Ectodermal cell (in vitro differentiated cells): ENCODE results near the gene HMGCS1.
"Not testable (repeated sequence)": the region's sequence is repeated elsewhere in the genome, so short reads cannot be mapped to it uniquely, and the experiment has no call there.

Experiments used
- H3K27ac ChIP-seq: 2 replicates; pipeline ENCODE4 v1.7.0; 2013; ENCODE audit warnings: mild to moderate bottlenecking, low read depth, low read length; ENCODE audit not compliant: insufficient read depth, poor library complexity, severe bottlenecking
- H3K27me3 ChIP-seq: 2 replicates; pipeline ENCODE4 v1.7.0; 2013; ENCODE audit warnings: mild to moderate bottlenecking, low read length; ENCODE audit not compliant: insufficient read depth, control insufficient read depth, poor library complexity, severe bottlenecking
- H3K36me3 ChIP-seq: one replicate; pipeline ENCODE4 v1.7.0; 2013; ENCODE audit warnings: low read length; ENCODE audit not compliant: control insufficient read depth, insufficient read depth
- H3K4me1 ChIP-seq: one replicate; pipeline ENCODE4 v1.7.0; 2013; ENCODE audit warnings: low read length; ENCODE audit not compliant: control insufficient read depth, insufficient read depth
- H3K4me3 ChIP-seq: 2 replicates; pipeline ENCODE4 v1.7.0; 2013; ENCODE audit warnings: low read depth, low read length, control low read depth; ENCODE audit not compliant: insufficient read depth
- H3K9me3 ChIP-seq: 2 replicates; pipeline ENCODE4 v1.7.0; 2013; ENCODE audit warnings: mild to moderate bottlenecking, low read length, moderate library complexity; ENCODE audit not compliant: control insufficient read depth
- WGBS, 2 experiments: methylation state at CpG; one replicate each; pipeline ENCODE4 v1.1.7; 2013; ENCODE audit warnings: missing lambda C conversion rate in 2 of 2; 5-methylcytosine and 5-hydroxymethylcytosine counted together

HMGCS1 gene

DNA sequence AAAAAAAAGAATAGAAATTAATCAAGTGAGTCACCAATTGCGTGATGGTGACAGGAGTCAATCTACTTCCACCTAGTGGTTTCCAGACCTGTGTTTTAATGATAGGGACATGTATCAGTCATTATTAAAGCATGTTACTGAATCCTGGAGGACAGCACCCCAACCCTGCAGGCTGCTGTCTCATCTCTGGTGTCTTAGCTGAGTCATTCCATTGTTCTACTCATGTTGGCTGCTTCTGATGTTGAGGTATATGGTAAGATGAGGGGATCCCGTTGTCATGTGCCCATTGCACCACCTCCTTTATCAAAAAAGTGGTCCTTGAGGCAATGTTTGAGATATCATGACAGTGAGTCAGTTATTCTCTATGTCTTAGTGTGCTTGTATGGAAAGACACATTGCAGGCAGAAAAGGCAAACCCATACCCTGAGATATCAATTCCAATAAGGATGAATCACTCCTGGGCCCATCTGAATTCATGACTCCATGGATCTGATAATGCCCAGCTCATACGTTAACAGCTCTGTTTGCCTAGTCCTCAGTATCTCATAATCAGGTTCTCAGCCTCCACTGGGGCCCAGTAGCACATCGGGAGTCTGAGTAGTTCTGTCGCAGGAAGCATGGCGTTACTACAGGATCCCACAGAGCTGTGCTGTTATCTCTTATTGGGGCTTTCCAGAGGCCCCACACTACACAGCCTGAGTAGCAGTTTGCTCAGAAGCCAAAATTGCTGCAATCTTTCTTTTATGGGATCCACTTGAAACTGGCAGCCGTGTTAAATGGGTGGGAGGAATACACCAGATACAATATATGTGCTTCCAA is 31.2 kb downstream of the HMGCS1 start:
- Histone ChIP-seq H3K4me1 (no peaks in the 10 kb centered on the region), H3K9me3 (no peaks in the 10 kb centered on the region), H3K27me3 (no peaks in the 10 kb centered on the region), H3K27ac (no peak overlapping the region), H3K4me3 (no peak overlapping the region), H3K36me3 (peaks cover under 1% of the 10 kb centered on the region)
- WGBS, 2 experiments, result 90 to 91% methylated on average over 5 to 7 of the region's 7 CpGs

DNA sequence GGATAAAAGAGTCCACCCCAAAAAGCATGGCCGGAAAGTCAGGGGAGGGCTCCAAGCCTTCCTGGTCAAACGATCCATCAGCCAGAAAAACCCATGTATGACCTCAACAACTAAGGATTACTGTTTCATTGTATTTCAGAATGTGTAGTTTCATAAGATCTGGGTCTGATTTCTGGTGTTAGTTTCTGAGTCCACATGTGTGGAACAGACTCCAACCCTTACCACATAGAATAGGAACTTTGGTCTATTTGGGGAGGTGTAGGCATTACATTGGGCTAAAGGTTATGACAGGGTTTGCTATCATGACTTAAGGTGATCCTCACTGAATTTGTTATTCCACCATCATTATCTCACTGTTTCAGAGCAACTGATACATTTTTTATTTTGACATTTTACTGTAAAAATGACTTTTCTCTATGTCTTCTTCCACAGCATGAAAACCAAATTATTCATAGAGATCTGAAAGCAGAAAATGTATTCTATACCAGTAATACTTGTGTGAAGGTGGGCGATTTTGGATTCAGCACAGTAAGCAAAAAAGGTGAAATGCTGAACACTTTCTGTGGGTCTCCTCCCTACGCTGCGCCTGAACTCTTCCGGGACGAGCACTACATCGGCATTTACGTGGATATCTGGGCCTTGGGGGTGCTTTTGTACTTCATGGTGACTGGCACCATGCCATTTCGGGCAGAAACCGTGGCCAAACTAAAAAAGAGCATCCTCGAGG is 33.5 kb downstream of the HMGCS1 start:
- 93 to 95% methylated on average over 12 of the region's 12 CpGs for WGBS, 2 experiments

DNA sequence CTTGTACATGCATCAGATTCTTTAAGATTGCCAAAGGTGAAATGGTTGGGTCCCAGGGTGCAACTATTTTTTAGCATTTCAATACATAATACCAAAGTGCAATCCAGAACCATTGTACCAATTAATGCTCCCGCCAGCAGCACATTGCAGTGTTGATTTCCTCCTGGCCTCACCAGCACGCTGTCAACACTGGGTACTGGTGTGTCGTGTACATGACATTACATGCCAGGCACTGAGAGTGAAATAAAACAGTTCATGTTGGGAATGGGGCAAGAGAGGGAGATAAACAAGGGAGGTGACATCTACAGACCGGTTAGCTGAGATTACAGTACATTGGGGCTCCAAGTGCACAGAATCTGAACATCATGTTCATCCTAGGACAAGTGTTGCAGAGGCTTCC is 37.8 kb downstream of the HMGCS1 start:
- Histone ChIP-seq H3K4me1 (no peaks in the 10 kb centered on the region), H3K27ac (no peak overlapping the region), H3K27me3 (no peaks in the 10 kb centered on the region), H3K9me3 (no peaks in the 10 kb centered on the region), H3K36me3 (no peaks in the 10 kb centered on the region), H3K4me3 (no peak overlapping the region)
- WGBS, 2 experiments, result 95 to 97% methylated on average over 4 of the region's 4 CpGs

More for the DNA sequence above, 33.5 kb downstream of the HMGCS1 start:
- H3K27ac ChIP-seq, result no peak overlapping the region
- no peaks in the 10 kb centered on the region for H3K4me1 ChIP-seq
- no peak overlapping the region for H3K4me3 ChIP-seq
- no peaks in the 10 kb centered on the region for H3K27me3 ChIP-seq
- no peaks in the 10 kb centered on the region for H3K36me3 ChIP-seq
- no peaks in the 10 kb centered on the region for H3K9me3 ChIP-seq

DNA sequence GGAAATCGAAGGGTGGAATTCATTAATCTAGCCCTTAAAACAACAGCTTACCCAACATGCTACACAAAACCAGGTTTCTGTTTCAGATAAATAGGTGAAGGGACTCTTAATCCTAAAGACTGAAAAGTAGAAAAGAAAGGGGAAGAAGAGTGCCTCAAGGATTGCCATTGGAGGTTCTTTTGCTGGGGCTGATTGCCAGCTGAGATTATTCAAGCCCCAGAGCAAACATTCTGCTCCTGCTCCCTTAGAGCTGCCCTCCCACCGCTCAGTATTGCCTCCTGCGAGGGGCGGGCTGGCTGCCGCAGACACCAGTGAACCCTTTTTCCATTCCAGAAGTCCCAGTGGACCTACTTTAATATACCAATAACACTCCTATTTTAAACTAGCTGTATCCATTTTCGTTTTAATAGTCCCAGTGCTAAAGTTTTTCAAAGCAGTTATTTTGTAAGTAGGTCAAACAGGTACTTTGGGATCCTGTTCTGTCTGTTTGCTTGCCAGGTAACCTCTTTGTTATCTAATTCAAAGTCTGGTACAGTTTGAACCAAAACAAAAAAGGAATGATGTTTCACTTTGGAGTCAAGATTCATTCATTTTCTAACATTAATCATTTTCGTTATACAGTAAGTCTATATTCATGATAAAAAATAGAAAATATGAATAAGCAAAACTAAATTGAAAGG is 38.6 kb downstream of the HMGCS1 start:
- WGBS, 2 experiments, result 68% methylated on average over 5 to 7 of the region's 7 CpGs
- Histone ChIP-seq H3K27ac (no peak overlapping the region), H3K9me3 (no peaks in the 10 kb centered on the region), H3K4me3 (no peak overlapping the region), H3K27me3 (no peaks in the 10 kb centered on the region), H3K4me1 (no peaks in the 10 kb centered on the region), H3K36me3 (no peaks in the 10 kb centered on the region)

DNA sequence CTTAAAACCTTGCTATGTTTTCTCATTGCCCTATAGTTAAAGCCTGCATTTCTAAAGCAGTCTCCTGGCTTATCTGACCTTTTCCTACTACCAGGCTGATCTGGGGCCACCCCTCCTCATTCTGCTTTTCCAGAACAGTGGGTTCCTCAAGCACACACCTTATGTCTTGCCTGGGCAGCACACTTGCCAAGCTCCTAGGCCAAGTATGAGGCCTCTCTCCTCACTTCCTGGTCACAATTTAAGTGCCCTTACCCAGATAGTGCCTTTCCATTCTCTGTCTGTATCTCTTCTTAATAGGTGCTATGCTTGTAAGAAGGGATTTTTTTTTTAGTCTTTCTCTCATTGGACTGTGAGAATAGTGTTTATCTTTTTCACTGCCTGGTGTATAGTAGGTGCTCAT is 39.7 kb downstream of the HMGCS1 start:
- H3K4me1 ChIP-seq, result no peaks in the 10 kb centered on the region
- H3K27ac ChIP-seq, result no peak overlapping the region
- no peaks in the 10 kb centered on the region for H3K9me3 ChIP-seq
- H3K4me3 ChIP-seq, result no peak overlapping the region
- no peaks in the 10 kb centered on the region for H3K36me3 ChIP-seq
- no peaks in the 10 kb centered on the region for H3K27me3 ChIP-seq

DNA sequence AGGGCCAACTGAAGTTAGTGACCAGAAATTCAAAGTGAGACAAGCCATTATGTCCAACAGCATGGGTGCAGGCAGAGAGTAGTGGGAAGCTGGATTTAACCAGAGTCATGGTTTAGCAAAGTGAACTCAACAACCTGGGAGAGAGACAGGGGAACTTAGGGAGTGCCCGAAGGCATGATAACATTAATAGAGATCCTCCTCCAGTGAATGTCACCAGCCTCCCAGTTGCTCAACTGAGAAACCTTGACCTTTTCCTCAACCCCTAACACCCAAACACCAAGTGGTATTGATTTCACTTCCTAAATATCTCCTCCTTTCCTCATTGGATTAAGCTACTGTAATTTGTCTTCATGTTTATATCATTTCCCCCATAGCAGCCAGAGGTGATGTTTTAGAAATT is 42.6 kb downstream of the HMGCS1 start:
- Histone ChIP-seq H3K4me3 (no peak overlapping the region), H3K27me3 (no peaks in the 10 kb centered on the region), H3K27ac (no peak overlapping the region), H3K36me3 (no peaks in the 10 kb centered on the region), H3K4me1 (no peaks in the 10 kb centered on the region), H3K9me3 (no peaks in the 10 kb centered on the region)
- 92 to 100% methylated on average over 1 of the region's 1 CpG for WGBS, 2 experiments

DNA sequence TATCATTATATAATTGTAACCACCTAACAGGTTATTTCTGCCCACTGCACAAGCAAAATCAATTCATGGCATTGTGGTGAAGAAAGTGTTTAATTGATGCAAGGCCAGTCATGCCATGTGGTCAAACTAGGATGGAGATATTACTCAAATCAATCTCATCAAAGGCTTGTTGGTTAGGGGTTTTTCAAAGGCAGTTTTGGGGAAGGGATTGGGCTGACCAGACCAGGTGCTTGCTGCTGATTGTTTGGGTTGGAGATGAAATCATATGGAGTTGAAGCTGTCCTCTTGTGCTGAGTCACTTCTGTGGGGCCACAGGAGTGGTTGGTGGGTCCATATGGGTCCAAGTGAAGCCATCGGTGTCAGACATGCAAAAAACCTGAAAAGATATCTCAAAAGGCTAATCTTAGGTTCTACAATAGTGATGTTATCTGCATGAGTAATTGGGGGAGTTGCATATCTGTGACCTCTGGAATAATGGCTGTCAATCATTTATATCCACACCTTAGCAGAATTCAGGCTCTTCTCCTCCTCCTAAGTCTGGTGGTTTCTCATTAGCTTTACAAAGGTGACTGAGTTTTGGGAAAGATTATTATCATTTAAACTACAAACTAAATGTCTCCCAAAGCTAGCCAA is 44.9 kb downstream of the HMGCS1 start:
- 95 to 100% methylated on average over 1 of the region's 1 CpG for WGBS, 2 experiments
- no peak overlapping the region for H3K4me3 ChIP-seq
- no peaks in the 10 kb centered on the region for H3K4me1 ChIP-seq
- H3K27me3 ChIP-seq, result no peaks in the 10 kb centered on the region
- no peaks in the 10 kb centered on the region for H3K9me3 ChIP-seq
- H3K36me3 ChIP-seq, result no peaks in the 10 kb centered on the region
- no peak overlapping the region for H3K27ac ChIP-seq

DNA sequence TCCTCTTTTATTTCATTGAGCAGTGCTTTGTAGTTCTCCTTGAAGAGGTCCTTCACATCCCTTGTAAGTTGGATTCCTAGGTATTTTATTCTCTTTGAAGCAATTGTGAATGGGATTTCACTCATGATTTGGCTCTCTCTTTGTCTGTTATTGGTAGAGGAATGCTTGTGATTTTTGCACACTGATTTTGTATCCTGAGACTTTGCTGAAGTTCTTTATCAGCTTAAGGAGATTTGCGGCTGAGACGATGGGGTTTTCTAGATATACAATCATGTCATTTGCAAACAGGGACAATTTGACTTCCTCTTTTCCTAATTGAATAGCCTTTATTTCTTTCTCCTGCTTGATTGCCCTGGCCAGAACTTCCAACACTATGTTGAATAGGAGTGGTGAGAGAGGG is 50.9 kb downstream of the HMGCS1 start:
- H3K27me3 ChIP-seq, H3K4me3 ChIP-seq, H3K9me3 ChIP-seq, H3K36me3 ChIP-seq, H3K4me1 ChIP-seq, H3K27ac ChIP-seq: not testable (repeated sequence)
- 82 to 100% methylated on average over 2 of the region's 2 CpGs for whole genome bisulfite sequencing, 2 experiments

DNA sequence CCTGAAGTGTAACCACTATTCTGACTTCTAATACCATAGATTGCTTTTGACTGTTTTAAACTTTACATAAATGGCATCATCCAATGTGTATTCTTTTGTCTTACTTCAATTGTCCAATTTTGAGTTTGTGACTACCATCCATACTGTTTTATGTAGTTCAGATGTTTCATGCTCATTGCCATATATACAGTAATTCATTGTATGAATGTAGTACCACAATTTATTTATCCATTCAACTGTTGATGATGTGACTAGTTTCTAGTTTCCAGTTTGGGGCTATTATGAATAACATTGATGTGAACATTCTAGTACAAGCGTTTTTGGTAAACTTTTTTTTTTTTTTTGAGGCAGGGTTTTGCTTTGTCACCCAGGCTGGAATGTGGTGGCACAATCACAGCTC is 55.1 kb downstream of the HMGCS1 start:
- no peaks in the 10 kb centered on the region for H3K4me1 ChIP-seq
- 85% methylated on average over 1 of the region's 1 CpG for WGBS, 2 experiments
- no peaks in the 10 kb centered on the region for H3K36me3 ChIP-seq
- no peaks in the 10 kb centered on the region for H3K9me3 ChIP-seq
- no peak overlapping the region for H3K4me3 ChIP-seq
- H3K27me3 ChIP-seq, result no peaks in the 10 kb centered on the region
- no peak overlapping the region for H3K27ac ChIP-seq
